ENCODE results near the gene FUBP3.

FUBP3 gene

GRCh38 chr9:130588416-130588815, 9.0 kb downstream of the FUBP3 start:
- no peak for TF ChIP-seq CTCF (conservative IDR thresholded peaks at IDR 0.05; ENCODE audit: control insufficient read depth, insufficient read depth, low read depth, low read length)
- no peak overlapping the region for H3K4me3 ChIP-seq (ENCODE audit: control insufficient read depth, low read depth, low read length)
- DNase-seq (ENCODE audit: low read depth) = no peak

GRCh38 chr9:130589754-130590153, 10.4 kb downstream of the FUBP3 start:
- TF ChIP-seq CTCF (conservative IDR thresholded peaks at IDR 0.05; ENCODE audit: control insufficient read depth, insufficient read depth, low read depth, low read length) = no peak
- DNase-seq (ENCODE audit: low read depth) = no peak
- H3K4me3 ChIP-seq (ENCODE audit: control insufficient read depth, low read depth, low read length) = no peak overlapping the region

- no peak for TF ChIP-seq CTCF (conservative IDR thresholded peaks at IDR 0.05; ENCODE audit: control insufficient read depth, insufficient read depth, low read depth, low read length)
- no peak for DNase-seq (ENCODE audit: low read depth)
- H3K4me3 ChIP-seq (ENCODE audit: control insufficient read depth, low read depth, low read length) = no peak overlapping the region
Measured at GRCh38 chr9:130590305-130590704, 10.9 kb downstream of the FUBP3 start.

GRCh38 chr9:130593020-130593419, 13.6 kb downstream of the FUBP3 start:
- H3K4me3 ChIP-seq (ENCODE audit: control insufficient read depth, low read depth, low read length) = no peak overlapping the region
- no peak for DNase-seq (ENCODE audit: low read depth)
- TF ChIP-seq CTCF (conservative IDR thresholded peaks at IDR 0.05; ENCODE audit: control insufficient read depth, insufficient read depth, low read depth, low read length) = no peak

GRCh38 chr9:130597228-130597627, 17.9 kb downstream of the FUBP3 start:
- H3K4me3 ChIP-seq (ENCODE audit: control insufficient read depth, low read depth, low read length) = no peak overlapping the region
- no peak for TF ChIP-seq CTCF (conservative IDR thresholded peaks at IDR 0.05; ENCODE audit: control insufficient read depth, insufficient read depth, low read depth, low read length)

GRCh38 chr9:130598188-130598587, 18.8 kb downstream of the FUBP3 start:
- DNase-seq (ENCODE audit: low read depth) = no peak
- TF ChIP-seq CTCF (conservative IDR thresholded peaks at IDR 0.05; ENCODE audit: control insufficient read depth, insufficient read depth, low read depth, low read length) = no peak
- no peak overlapping the region for H3K4me3 ChIP-seq (ENCODE audit: control insufficient read depth, low read depth, low read length)

More at GRCh38 chr9:130597228-130597627, 17.9 kb downstream of the FUBP3 start:
- no peak for DNase-seq (ENCODE audit: low read depth)

GRCh38 chr9:130599625-130600024, 20.2 kb downstream of the FUBP3 start:
- no peak overlapping the region for H3K4me3 ChIP-seq (ENCODE audit: control insufficient read depth, low read depth, low read length)
- no peak for TF ChIP-seq CTCF (conservative IDR thresholded peaks at IDR 0.05; ENCODE audit: control insufficient read depth, insufficient read depth, low read depth, low read length)
- no peak for DNase-seq (ENCODE audit: low read depth)
